Measurements from ENCODE around the gene PAX8.
"Not testable (repeated sequence)": the region's sequence is repeated elsewhere in the genome, so short reads cannot be mapped to it uniquely, and the experiment has no call there.

The PAX8 gene

DNA sequence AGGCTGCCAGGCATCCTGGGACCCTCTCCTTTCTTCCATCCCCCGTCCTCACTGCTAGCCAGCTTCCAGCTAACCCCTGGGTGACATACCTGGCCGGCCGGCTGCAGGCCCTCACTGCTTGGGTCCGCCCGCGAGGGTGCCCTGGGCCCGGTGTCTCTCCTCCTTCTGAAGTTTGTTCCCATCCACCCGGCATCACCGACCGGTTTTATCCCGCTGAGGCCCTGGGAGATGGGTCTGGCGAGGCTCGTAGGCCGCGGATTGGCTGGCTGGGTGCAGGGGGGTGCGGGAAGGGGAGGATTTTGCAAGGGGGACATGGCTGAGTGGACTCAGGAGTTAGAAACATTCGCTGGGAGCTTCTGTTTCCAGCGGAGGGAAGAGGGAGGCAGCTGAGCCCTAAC, at the start of gene PAX8:
TSS of gene PAX8 (minus strand) at position 180 of the 398 bp plus-strand sequence. CDS start 527 bp downstream, outside the sequence.
- no peak for FAIRE-seq

DNA sequence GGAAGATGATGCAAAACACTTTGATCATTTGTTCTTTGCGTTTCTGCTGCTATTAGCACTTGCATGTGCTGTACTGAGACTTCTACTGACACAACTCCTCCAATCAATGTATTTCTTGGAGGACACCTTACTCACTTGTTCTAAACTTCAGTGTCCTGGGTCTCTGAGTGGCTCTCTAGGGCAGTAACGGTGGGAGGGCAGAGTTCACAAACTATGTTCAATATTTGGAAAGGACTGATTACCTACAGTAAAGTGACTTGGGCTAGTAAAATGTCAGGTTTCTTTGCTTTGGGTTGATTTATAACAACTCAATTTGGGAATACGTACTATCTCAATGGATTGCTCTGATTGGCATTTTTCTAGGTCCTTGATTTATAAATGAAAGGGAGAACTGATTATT, 49.3 kb upstream of the PAX8 start:
- no peak for FAIRE-seq

DNA sequence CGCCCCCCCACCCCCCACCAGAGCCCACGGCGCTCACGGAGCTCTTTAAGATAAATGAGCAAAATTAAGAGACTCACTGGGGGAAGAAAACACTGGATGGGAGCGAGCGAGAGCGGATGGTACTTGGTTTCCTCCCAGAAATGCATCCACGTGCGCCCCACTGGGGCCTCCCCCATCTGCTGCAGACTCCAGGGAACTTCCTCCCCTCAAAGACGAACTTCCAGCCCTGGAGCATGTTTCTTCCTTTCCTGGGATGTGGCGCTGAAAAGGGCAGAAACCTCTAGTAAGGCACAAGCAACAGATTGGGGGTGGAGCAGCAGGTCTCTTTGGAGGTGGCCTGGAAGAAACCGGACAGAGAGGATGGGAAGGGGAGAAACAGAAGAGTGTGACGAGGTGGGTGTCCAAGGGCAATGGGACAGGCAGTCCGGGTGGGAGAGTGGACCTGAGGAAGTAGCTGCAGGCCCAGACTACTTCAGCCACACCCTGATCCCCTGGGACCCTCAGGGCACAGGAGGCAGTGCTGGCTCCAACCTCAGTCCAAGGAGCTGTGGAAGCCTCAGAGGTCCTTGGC, 46.5 kb upstream of the PAX8 start:
- FAIRE-seq, result not testable (repeated sequence)

DNA sequence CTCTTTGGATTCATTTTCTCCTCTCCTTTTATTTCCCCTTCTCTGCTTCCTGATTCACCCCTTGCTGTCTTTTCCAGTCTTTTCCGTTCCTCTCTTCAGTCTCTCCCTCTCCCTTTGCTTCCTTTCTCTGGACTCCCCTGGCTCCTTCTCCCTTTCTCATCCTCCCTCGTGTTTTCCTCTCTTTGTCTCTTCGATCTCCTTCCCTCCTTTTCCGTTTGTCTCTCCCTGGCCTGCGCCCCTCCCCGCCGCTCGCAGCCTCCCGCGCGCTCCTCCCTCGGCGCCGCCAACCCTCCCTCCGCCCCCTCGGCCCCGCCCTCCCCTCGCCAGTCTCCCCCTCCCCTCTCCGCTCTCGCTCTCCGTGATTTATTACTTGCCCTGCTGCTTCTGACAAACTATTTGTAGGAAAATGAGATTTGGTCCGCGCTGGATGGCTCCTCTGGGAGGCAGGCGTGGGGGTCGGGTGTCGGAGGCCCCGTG, 46.0 kb upstream of the PAX8 start:
- no peak for FAIRE-seq

DNA sequence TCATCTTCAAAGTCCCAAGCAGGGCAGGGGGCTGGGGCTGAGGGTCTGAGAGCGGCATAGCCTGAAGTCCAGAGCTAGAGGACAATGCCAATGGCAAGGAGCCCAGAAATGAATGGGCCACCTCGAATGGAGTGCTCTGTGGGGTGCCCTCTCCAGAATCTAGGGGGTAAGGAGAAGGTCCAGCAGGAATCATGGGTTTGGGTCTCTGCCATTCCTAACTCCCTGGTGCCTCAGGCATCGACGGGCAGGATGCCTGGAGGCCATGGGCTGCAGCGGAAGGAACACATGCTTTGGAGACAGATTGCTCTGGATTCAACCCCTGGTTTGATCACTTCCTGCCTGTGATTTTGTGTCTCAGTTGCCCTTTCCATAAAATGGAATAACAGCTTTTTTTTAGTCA, 44.4 kb upstream of the PAX8 start:
- not testable (repeated sequence) for FAIRE-seq

DNA sequence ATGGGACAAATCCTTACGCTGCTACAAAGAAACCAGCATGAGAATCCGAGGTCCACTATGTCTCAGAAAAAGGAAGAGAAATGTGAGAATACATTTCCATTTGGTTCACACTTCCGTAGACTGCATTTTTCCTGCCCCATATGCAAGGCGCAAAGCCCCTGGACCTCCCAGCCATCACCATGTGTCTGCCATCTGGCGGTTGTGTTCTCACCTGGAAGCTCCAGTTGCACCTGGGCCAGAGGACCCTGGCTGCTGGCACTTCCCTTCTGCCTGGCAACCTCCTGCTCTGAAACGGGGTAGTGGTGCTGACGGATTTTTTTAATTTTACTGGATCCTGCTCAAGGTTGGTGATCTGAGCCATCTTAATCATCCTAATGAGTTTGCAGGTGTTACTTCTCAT, 41.4 kb upstream of the PAX8 start:
- not testable (repeated sequence) for FAIRE-seq

DNA sequence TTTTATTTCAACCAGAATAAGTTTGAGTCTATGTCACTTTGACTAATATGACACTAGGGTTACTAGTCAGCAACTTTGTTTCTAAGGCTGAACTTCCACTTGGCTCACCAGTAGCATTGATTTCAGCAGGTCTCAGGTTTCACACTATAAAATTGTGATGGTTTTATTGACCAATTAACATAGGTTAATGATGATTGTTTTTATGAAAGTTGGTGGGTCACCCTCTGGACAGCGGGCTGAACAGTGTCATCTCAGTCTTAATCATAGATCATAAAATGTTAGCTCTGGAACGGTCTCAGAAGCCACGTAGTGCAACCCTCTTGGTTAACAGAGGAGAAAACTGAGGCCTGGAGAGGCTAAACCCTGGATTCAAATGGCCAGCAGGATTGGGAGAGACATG, 40.2 kb upstream of the PAX8 start:
- FAIRE-seq, result not testable (repeated sequence)

DNA sequence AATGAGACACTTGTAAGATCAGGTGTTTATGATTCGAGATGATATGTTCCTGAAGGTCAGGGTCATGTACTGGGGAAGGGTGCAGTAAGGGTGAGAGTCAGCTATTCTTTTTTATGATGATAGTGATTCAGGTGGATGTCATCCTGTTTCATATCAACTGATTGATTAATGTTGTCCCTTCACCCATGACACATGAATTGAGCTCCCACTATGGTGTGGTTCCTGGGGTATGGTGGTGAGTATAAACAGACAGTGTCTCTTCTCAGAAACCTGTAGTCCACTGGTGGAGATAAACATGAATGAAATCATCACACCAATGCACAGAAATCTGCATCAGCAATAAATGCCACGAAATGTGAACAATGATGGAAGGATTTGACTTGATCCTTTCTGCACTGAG, 37.4 kb upstream of the PAX8 start:
- FAIRE-seq, result no peak

DNA sequence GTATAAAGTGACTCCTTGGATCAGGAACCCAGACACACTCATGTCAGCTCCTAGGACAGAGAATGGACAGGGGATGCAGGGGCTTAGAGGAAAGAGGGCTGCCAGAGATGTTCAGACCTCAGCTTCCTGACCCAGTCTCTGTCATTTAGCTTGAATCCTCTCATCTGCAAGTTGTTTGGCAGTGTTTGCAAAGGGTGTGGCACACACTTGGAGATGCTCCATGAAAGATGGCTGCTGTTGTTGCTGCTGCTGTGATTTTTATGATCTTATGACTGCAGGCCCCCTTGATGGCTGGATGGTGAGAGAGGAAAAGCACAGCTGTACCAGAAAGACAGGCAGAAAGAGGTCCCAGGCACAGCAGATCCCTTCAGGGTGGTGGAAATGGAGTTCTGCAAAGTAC, 35.9 kb upstream of the PAX8 start:
- FAIRE-seq, result not testable (repeated sequence)

DNA sequence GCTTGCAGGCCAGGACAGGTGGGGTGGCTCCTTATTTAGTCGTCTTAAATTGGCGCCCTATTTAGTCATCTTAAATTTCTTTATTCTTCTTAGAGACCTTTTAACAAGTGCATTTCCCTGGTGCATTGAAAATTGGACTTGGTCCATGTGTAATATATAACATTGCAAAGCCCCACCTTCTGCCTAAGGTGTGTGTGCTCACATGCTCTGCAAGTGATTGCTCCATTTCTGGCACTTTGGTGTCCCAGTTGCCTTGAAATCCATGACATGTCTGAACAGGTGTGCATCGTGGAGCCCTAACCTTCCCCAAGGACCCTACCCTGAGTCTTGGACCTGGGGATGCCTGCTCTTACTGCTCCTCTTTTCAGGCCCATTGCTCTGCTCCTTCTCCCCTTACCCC, 35.5 kb upstream of the PAX8 start:
- not testable (repeated sequence) for FAIRE-seq

DNA sequence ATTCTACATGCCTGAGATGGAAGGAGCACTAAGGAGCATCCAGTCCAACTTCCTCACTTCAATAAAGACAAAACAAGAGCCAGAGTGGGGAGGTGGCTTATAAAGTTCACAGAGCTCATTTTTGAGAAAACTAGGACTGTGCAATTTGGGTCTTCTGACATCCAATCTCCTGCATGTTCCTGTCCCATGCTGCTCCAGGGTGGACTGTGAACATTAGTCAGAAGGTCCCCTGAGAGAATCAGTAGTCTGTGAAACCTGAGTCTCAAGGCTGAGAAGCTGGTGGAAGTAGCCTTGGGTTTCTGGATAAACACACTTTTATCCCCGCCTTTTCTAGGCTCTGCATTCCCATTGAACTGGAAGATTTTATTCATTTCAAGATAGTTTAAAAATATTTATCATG, 33.1 kb upstream of the PAX8 start:
- FAIRE-seq, result not testable (repeated sequence)

DNA sequence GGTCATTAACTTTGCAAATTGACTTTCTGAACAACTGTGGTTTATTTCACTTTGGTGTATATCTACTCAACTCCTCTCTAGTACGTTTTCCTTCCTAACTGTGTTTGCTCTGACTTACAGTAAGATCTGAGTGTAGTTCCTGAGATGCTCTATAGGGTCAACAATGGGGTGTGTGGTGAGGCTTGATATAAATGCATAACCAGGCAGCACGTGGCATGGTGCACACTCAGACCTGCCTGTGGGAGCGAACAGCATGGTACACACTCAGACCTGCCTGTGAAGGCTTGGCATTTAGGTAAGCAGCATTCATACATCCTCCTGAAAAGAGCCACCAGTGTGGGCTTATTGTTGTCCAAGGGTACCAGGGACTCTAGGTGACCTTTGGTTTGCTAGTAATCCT, 32.5 kb upstream of the PAX8 start:
- FAIRE-seq, result not testable (repeated sequence)

DNA sequence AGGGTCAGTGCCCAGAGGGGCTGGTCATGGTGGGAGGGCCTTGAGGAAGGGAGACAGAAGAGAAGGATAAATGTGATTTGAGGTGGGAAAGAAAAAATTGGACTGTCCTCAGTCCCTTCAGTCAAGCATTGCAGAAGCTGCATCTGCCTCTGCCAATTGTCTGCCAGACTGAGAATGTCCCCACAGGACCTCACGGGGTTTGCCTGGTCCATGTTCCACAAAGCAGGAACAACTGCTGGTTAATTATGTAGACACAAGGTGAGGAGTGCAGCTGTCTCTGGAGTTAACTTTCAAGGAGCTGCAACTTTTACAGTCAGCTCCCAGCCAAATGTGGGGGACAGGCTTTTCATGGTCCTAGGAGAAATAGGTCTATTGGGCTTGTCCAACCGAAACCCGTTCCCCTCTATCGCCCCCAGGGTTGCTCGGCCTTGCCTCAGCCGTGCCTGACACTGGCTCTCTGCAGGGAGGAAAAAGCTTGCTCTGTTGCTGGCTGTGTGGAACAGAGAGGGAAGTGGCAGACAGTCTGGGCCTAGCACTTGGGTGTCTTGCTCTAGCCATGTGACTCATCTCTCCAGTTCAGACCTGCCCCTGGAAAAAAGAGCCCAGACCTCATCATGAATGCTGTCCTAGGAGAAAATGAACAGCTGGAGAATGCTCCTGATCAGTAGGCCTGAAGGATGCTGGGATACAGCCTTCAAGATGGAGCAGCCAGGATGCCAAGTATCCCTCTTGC, 31.1 kb upstream of the PAX8 start:
- no peak for FAIRE-seq

DNA sequence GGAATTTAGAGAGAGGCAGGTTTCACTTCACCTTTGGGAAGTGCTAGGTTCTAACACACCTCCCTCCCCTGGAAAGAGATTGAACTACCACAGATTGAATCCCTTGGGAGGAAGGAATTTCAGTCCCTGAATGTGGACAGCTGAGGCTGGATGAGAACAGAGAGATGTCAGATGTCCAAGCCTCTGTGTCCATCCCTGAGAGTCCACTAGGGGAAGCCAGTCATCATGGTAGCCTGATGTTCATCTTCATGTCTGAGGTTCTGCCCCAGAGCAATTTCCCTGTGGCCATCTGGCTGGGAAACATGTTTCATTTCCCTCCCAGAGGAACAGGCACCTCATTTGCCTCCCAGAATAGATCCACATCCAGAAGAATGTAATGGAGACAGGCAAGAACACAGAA, 30.1 kb upstream of the PAX8 start:
- not testable (repeated sequence) for FAIRE-seq

DNA sequence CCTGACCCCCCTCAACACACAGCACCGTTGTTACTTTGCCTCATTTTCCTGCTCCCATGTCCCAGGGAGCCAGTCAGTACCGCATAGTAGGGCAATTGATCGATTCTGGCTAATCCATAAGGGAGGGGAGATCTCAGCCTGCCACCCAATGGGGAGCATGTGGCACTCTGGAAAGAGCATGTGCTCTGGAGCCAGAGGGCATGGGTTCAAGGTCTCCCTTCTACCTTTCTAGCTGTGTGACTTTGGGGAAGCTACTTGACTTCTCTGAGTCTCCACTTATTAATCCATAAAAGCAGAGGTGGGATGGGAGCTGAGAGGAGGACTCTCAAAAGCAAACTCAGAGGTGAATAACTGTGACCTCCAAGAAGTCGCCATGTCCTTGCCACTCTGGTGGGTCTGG, 27.5 kb upstream of the PAX8 start:
- FAIRE-seq, result not testable (repeated sequence)

DNA sequence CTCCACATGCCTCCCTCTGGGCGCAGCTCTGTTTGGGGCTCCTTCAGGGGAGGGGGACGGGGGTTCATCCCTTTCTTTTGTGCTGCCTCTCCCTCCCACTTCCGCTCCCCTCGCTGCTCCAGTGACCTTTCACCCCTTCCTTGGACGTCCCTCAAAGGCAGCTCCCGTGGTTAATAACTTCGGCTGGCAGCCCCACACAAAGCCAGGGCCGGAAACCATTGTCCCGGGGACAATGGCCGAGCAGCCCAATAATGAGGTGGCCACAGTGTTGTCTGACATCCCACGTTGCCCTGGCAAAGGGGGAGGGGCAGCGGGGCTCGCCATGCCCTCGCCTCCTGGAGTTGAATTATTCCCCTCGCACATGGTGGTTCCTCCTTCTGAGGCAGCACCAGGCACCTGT, 27.0 kb upstream of the PAX8 start:
- FAIRE-seq, result not testable (repeated sequence)

DNA sequence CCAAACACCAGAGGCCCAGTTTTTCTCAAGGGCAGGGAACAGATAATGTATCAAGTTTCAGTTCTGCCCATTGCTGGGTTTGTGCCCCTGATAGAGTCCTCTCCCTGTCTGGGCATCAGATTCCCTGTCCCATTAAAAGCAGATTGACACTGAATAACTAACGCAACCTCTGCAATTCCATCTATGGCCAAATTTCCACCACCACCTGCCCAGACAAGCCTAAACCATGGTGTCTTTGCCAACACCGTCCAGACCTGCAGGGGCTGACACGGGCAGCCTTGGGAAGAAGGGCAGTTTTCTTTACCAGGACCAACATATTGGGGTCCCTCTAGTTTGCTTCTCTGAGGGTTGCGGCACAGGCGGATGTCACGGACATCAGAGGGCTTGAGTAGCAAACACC, 26.4 kb upstream of the PAX8 start:
- no peak for FAIRE-seq

DNA sequence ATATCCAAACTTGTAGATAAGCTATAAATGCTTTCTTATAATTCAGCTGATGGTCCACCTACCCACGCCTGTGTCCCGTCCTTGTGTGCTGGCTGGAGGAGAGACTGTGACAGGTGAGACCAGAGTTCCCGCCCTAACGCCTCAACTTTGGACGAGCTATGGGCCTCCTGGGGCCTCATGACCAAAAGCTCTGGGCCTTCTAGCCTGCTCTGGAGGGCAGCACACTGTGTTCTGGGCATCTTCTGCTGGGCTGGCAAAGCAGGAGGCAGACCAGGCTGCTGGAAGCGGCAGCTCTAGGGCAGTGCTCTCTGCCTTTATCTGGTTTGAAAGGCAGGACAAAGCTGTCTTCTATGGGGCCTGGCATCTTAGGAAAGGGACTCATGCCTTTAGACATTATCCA, 26.0 kb upstream of the PAX8 start:
- no peak for FAIRE-seq

DNA sequence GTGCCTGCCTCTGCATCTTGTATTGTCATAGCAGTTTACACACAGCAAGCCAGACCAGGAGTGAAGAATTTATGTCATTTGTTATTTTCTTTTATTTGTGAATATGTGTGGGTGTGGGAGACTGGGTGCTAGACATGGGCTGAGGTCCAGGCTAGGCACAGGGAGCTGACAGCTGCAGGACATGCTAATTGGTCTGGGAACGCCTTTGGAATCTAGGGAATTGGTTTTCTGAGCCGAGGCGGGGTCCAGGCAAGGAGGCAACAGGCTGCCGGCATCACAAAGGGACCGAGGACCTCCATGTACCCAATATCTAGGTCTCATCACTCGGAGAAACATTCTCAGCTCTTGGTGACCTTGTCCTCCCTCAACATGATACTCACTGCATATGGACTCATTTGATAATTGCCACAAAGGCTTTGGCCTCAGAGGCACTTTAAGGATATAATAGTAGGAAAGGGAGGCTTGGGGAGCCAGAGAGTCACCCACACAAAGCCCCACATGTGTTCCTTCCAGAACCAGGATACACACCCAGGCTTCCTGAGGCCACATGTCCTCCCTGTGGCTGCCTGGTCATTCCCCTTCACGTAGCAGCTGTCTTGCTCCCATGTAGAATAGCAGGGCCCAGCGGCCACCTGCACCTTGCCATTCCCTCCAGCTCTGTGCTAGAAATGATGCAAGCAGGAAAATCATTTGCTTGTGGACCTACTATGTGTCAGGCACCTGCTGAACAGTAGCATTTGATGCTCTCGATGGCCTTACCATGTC, 23.7 kb upstream of the PAX8 start:
- not testable (repeated sequence) for FAIRE-seq

DNA sequence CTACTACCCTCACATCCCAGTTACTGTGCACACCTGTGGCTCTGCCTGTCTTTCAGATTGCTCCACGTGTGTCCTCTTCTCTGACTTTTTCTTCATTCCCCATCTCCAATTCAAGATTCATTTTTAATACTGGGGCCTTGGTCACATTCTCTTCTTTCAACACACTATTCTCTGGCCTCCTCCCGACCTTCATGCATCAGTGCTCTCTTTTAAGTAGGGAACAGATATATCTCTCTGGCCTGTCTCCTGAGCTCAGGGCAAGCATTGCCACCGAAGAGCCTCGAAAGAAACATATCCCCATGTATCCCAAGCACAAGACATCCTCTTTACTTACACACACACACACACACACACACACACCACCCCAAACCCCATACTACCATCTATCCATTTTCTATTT, 21.6 kb upstream of the PAX8 start:
- FAIRE-seq, result no peak

DNA sequence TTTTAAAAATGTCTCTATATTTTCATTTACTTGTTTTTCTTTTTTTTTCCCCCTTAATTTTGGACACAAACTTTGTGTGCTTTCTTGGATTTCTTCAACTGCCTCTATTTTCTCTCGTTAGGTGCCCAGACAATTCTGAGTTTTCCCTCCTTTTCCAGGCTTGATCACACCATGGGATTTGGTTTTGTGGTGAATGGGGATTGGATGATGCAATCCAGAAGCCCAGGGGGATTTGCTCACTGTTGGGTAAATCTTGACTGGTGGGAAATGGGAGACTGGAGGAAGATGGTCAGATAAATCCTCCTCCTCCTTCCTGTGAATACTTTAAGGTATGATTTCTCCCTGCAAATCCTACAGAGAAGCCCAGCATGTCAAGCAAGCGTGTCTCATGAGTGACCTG, 19.5 kb upstream of the PAX8 start:
- FAIRE-seq, result no peak

DNA sequence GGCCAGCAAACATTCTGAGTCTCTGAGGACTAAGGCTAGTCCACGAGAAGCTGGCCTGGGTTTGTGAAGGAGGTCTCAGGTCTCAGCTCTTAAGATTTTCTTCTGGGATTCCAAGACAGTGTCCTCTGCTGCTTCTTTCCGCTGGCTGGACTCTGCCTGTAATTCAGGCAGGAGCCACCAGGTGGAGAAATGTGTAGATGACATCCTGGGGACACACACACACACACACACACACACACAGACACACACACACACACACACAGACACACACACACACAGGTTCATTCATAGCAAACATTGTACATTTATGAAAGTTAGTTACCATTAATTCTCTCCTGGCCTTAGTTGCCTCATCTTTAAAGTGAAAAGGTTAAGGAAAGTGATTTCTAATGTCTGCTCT, 18.9 kb upstream of the PAX8 start:
- not testable (repeated sequence) for FAIRE-seq

DNA sequence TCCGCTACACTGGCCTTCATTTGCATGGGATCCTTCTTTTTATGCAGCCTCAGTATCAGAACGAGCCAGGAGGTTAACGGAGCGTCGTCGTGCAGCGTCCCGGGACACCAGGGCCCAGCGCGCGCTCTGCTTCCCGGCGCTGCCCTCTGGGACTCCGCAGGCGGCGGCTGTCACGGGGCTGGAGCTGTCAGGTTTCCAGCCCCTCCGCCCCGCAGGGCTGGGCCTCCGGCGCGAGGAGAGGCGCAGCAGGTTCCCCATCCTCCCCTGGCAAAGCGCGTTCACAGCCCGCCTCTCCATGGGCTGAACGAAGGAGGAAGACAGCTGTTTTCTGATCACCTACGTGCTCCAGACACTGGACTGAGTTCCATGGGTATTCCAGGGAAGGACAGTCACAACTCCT, 12.5 kb upstream of the PAX8 start:
- FAIRE-seq, result no peak

DNA sequence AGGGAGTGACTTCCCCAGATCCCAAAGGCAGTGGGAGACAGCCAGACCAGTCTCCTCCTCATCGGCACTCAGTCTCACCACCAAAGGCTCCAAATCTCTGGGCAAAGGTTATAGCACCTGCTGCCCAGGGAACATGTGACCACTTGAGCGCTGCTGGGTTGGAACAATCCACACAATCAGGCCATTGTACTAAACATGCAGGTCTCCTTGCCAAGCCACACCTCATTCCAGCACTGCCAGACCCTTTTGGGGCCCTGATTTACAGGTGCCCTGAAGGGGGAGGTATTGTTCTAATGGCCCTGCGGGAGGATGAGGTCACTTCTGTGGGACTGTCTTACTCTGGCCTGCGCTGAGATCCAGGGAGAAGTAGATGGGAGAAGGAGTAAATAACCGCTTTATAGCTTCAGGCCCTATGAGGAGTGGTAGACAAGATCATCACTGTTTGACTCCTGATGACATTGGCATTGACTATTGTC, 10.0 kb upstream of the PAX8 start:
- not testable (repeated sequence) for FAIRE-seq
